ENCODE results near the gene PDIA3. TPM values are rescaled to one million over a fixed set of nuclear protein-coding genes. Genes with fewer than 3 reads are reported as not detected.
"Not testable (repeated sequence)": the region's sequence is repeated elsewhere in the genome, so short reads cannot be mapped to it uniquely, and the experiment has no call there.

PDIA3 gene
- total RNA-seq, 6 donors from 2014 or later: 18.9 to 450 (median 161) TPM

- ATAC-seq (ENCODE audit: low FRiP score in 2 of 2) (no peak), DNase-seq (no peak)
- peaks cover 31 to 100% (median 90%) of the 10 kb centered on the region in 4 donors for H3K36me3 ChIP-seq
- H3K27me3 ChIP-seq: no peaks in the 10 kb centered on the region
- 92 to 96% methylated on average over 5 of the region's 5 CpGs for WGBS, 2 donors
- TF ChIP-seq POLR2AphosphoS5 (IDR thresholded peaks at IDR 0.05) (no peak), CTCF (IDR thresholded peaks at IDR 0.05) (no peak), EP300 (IDR thresholded peaks at IDR 0.05) (no peak), POLR2A (IDR thresholded peaks at IDR 0.05) (no peak)
- no peak overlapping the region for H3K27ac ChIP-seq
- H3K4me3 ChIP-seq: no peak overlapping the region
- H3K9me3 ChIP-seq: no peaks in the 10 kb centered on the region
- H3K4me1 ChIP-seq: no peaks in the 10 kb centered on the region
These were observed 62.3 kb downstream of the PDIA3 start for GRCh38 chr15:43808435-43808950.

DNA sequence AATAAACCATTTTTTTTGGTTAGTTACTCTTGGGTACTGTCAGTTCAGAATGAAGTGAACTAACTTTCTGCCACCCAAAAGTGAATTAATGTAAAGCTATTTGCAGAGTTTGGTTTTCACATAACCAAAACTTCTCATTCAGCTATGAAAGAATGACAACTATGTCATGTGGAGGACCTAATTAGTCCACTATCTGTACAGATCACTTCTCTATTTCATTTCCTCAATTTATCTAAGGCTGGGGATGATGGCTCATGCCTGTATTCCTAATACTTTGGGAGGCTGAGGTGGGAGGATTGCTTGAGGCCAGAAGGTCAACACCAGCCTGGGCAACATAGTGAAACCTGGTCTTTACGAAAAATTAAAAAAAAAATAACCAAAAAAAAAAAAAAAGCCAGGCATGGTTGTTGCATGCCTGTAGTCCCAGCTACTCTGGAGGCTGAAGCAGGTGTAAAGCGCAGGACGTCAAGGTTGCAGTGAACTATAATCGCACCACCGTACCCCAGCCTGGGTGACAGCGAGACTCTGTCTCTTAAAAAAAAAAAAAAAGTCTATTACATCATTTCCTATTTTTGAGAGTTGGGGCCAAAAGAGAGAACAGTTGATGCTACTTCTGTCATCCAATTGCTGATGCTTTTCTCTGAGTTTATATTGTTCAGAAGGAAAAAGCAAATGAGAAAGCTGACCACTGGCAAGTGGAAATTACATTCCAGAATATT, 62.9 kb downstream of the PDIA3 start:
- WGBS, 2 donors: 87 to 88% methylated on average over 6 of the region's 6 CpGs
- no peaks in the 10 kb centered on the region for H3K4me1 ChIP-seq
- H3K27ac ChIP-seq: peak overlapping the region in 1 of 4 donors; percentile 16
- ATAC-seq (ENCODE audit: low FRiP score in 2 of 2) (peak in 1 of 2 donors; percentile 44), DNase-seq (no peak)
- no peaks in the 10 kb centered on the region for H3K9me3 ChIP-seq
- TF ChIP-seq EP300 (IDR thresholded peaks at IDR 0.05): no peak
- TF ChIP-seq POLR2AphosphoS5 (IDR thresholded peaks at IDR 0.05): no peak
- no peak for TF ChIP-seq CTCF (IDR thresholded peaks at IDR 0.05)
- no peak for TF ChIP-seq POLR2A (IDR thresholded peaks at IDR 0.05)
- H3K4me3 ChIP-seq: no peak overlapping the region
- H3K27me3 ChIP-seq: no peaks in the 10 kb centered on the region
- H3K36me3 ChIP-seq: peaks cover 36 to 100% (median 93%) of the 10 kb centered on the region in 4 donors

DNA sequence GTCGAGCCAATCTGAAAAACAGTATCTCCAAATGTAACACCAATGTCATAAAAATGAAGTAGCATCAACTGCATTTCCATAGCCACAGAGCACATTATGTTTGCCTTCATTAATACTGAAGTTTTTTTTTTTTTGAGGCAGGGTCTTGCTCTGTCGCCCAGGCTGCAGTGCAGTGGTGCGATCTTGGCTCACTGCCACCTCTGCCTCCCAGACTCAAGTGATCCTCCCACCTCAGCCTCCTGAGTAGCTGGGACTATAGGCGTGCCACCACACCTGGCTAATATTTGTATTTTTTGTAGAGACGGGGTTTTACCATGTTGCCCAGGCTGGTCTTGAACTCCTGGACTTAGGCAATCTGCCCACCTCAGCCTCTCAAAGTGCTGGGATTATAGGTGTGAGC, 68.8 kb downstream of the PDIA3 start:
- H3K4me1 ChIP-seq; H3K27me3 ChIP-seq; H3K4me3 ChIP-seq; ATAC-seq (ENCODE audit: low FRiP score in 2 of 2); H3K9me3 ChIP-seq; H3K27ac ChIP-seq; DNase-seq: not testable (repeated sequence)
- peaks cover 30 to 76% (median 64%) of the 10 kb centered on the region in 4 donors for H3K36me3 ChIP-seq
- 92 to 99% methylated on average over 5 of the region's 5 CpGs for WGBS, 2 donors

GRCh38 chr15:43821505-43821904, 75.3 kb downstream of the PDIA3 start:
- 52 to 66% methylated on average over 3 of the region's 3 CpGs for WGBS, 2 donors
- Histone ChIP-seq H3K9me3 (no peaks in the 10 kb centered on the region), H3K27ac (no peak overlapping the region), H3K27me3 (no peaks in the 10 kb centered on the region), H3K4me1 (peaks cover 27 to 45% (median 32%) of the 10 kb centered on the region in 4 donors), H3K4me3 (no peak overlapping the region), H3K36me3 (peaks cover 0 to 17% (median 7%) of the 10 kb centered on the region in 4 donors)
- DNase-seq (no peak), ATAC-seq (ENCODE audit: low FRiP score in 2 of 2) (no peak)
- TF ChIP-seq CTCF (IDR thresholded peaks at IDR 0.05) (no peak), EP300 (IDR thresholded peaks at IDR 0.05) (no peak), POLR2AphosphoS5 (IDR thresholded peaks at IDR 0.05) (no peak), POLR2A (IDR thresholded peaks at IDR 0.05) (no peak)

Small RNA genes within 50 kb of the gene (small RNA-seq; reads per million reads assigned to genes)
- gene MIR1282 (0 reads per million in 4 donors), gene RNU6-353P (0 reads per million in 4 donors), gene RNU6-354P (0 reads per million in 4 donors)

Other genes with a start within 250 kb of the PDIA3 start
- gene MAP1A, start 228.8 kb upstream of the PDIA3 start, total RNA-seq: 1 to 10 TPM; 2.9 to 9.8 (median 6.1) TPM
- 10 to 100 TPM in 5 of 6 donors, 1 to 10 TPM in 1; 7.1 to 71.2 (median 30.1) TPM for gene PPIP5K1, start 156.2 kb upstream of the PDIA3 start, total RNA-seq
- gene CKMT1B, start 152.4 kb upstream of the PDIA3 start, total RNA-seq: 1 to 10 TPM in 3 of 6 donors, under 1 TPM in 3; 0.30 to 10.0 (median 2.3) TPM
- 1 to 10 TPM in 2 of 6 donors, under 1 TPM in 2, not detected in 2; 0.07 to 4.2 (median 1.0) TPM for gene STRC, start 127.6 kb upstream of the PDIA3 start, total RNA-seq
- gene CATSPER2, start 97.6 kb upstream of the PDIA3 start, total RNA-seq: 10 to 100 TPM in 1 of 6 donors, 1 to 10 TPM in 4, under 1 TPM in 1; 0.91 to 15.7 (median 2.5) TPM
- 1 to 10 TPM in 5 of 6 donors, not detected in 1; 1.3 to 4.6 (median 2.6) TPM for gene CKMT1A, start 52.6 kb upstream of the PDIA3 start, total RNA-seq
- 1 to 10 TPM; 1.7 to 8.4 (median 4.3) TPM for gene ELL3, start 30.5 kb downstream of the PDIA3 start, total RNA-seq
- gene SERF2, start 45.9 kb downstream of the PDIA3 start, total RNA-seq: 1,000 to 10,000 TPM in 1 of 6 donors, 100 to 1,000 TPM in 5; 285 to 1,034 (median 752) TPM
- under 1 TPM in 1 of 6 donors, not detected in 5; 0.34 TPM for gene SERINC4, start 53.8 kb downstream of the PDIA3 start, total RNA-seq
- gene HYPK, start 54.2 kb downstream of the PDIA3 start, total RNA-seq: 10 to 100 TPM in 5 of 6 donors, 1 to 10 TPM in 1; 6.5 to 41.9 (median 14.1) TPM
- 10 to 100 TPM in 5 of 6 donors, 1 to 10 TPM in 1; 7.4 to 20.0 (median 17.5) TPM for gene MFAP1, start 78.3 kb downstream of the PDIA3 start, total RNA-seq
- gene WDR76, start 80.6 kb downstream of the PDIA3 start, total RNA-seq: 10 to 100 TPM in 1 of 6 donors, 1 to 10 TPM in 4, under 1 TPM in 1; 0.89 to 10.1 (median 3.4) TPM